NB4 (cell line): Measurements from ENCODE around the gene AHDC1.

Experiments used
- DNase-seq: peaks from one replicate; pipeline ENCODE4 v3.0.0; 2010; ENCODE audit warnings: low read depth
- H3K4me3 ChIP-seq: one replicate; pipeline ENCODE4 v1.5.1; 2011; ENCODE audit warnings: mild to moderate bottlenecking, low read depth, low read length, moderate library complexity
- MYC ChIP-seq: IDR thresholded peaks from 2 replicates; pipeline ENCODE4 v1.6.1; 2011; ENCODE audit warnings: low read depth, low read length
- POLR2A ChIP-seq: IDR thresholded peaks from 2 replicates; pipeline ENCODE4 v1.6.1; 2011; ENCODE audit warnings: mild to moderate bottlenecking; ENCODE audit not compliant: insufficient read length; ENCODE audit errors: extremely low read depth
- TF ChIP-seq, protein P1 (sequence below): IDR thresholded peaks from 2 replicates; pipeline ENCODE4 v1.6.1; 2011; ENCODE audit warnings: low read depth, low read length
- TF ChIP-seq, protein P2 (sequence below): IDR thresholded peaks from one replicate; pipeline ENCODE4 v1.5.1; 2012; ENCODE audit warnings: low read depth, low read length

AHDC1 gene

DNA sequence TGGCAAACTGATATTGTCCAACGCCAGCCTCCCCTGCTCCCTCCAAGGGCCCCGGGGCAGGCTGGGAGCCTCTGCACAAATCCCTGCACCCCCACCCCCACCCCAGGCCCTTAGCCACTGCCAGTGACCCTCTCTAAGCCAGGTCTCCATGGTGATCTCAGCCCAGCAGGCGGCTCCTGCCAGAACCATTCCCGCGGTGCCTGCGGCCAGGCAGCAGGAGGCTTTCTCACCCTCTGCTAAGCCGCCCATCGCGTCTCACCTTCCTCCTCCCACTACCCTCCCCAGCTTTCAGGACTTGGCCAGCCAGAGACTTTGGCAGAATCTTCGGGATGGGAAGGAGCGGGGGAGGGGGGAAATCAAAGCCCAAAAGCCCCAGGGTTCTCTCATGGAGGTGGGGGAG lies 67.2 kb downstream of the AHDC1 start:
- DNase-seq: no peak
- H3K4me3 ChIP-seq: no peak overlapping the region
- TF ChIP-seq, protein P1, sequence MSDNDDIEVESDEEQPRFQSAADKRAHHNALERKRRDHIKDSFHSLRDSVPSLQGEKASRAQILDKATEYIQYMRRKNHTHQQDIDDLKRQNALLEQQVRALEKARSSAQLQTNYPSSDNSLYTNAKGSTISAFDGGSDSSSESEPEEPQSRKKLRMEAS: no peak
- TF ChIP-seq MYC: no peak
- TF ChIP-seq, protein P2, sequence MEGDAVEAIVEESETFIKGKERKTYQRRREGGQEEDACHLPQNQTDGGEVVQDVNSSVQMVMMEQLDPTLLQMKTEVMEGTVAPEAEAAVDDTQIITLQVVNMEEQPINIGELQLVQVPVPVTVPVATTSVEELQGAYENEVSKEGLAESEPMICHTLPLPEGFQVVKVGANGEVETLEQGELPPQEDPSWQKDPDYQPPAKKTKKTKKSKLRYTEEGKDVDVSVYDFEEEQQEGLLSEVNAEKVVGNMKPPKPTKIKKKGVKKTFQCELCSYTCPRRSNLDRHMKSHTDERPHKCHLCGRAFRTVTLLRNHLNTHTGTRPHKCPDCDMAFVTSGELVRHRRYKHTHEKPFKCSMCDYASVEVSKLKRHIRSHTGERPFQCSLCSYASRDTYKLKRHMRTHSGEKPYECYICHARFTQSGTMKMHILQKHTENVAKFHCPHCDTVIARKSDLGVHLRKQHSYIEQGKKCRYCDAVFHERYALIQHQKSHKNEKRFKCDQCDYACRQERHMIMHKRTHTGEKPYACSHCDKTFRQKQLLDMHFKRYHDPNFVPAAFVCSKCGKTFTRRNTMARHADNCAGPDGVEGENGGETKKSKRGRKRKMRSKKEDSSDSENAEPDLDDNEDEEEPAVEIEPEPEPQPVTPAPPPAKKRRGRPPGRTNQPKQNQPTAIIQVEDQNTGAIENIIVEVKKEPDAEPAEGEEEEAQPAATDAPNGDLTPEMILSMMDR: no peak
- no peak for TF ChIP-seq POLR2A

DNA sequence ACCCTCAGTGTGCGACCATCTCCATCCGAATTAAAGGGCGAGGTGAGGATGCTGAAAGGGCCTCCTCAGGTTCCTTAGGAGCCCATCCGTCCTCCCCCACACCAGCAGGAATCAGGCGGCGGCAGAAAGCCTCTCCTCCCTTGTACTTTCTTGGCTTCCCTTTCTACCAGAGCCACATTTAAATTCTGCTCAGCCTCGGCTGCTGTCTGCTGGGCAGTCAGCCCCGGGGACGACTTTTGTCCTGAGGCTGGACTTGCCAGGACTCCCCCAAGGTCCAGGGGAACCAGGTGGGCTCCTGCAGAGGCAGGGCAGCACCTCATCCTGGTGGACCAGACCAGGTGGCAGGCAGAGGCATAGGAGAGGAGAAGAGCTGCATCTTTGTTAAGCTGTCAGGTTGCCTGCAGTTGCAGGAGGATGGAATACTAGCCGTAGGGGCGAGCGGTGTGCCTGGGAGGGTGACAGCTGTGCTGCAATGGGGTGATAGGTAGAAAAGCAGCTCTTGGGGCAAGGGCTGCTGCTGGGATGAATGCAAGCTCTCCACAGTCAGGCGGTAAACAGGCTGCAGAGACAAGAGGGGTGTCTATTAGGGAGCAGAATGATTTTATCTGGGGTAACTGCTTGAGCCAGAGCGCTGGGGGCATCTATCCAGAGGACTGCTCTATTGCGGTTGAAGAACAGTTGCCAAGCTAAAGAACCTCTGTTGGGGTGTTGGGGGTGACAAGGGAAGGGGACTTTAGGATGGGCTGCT lies 67.8 kb downstream of the AHDC1 start:
- H3K4me3 ChIP-seq: no peak overlapping the region
- no peak for DNase-seq
- TF ChIP-seq POLR2A (no peak), MYC (no peak)
- TF ChIP-seq, protein P2: no peak
- TF ChIP-seq, protein P1: no peak

DNA sequence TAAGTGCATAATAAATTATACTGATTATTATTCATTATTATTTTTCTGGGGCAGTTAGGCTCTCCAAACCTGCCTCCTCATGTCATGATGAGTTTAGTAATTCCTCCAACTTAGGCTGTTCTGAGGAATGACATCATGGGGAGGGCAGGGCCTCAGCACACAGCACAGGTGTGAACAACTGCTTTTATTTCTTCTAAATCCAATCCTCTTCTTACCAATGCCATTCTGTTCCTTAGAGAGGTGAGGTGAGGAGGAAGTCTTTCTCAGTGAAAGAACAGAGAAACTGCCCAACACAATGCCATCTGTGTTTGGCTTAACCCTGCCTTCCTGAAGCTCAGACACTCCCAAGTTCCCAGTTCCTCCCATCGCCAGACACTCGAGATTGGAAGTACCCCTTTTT lies 68.6 kb downstream of the AHDC1 start:
- no peak for DNase-seq
- no peak overlapping the region for H3K4me3 ChIP-seq
- TF ChIP-seq, protein P1: no peak
- no peak for TF ChIP-seq MYC
- TF ChIP-seq, protein P2: no peak
- no peak for TF ChIP-seq POLR2A

DNA sequence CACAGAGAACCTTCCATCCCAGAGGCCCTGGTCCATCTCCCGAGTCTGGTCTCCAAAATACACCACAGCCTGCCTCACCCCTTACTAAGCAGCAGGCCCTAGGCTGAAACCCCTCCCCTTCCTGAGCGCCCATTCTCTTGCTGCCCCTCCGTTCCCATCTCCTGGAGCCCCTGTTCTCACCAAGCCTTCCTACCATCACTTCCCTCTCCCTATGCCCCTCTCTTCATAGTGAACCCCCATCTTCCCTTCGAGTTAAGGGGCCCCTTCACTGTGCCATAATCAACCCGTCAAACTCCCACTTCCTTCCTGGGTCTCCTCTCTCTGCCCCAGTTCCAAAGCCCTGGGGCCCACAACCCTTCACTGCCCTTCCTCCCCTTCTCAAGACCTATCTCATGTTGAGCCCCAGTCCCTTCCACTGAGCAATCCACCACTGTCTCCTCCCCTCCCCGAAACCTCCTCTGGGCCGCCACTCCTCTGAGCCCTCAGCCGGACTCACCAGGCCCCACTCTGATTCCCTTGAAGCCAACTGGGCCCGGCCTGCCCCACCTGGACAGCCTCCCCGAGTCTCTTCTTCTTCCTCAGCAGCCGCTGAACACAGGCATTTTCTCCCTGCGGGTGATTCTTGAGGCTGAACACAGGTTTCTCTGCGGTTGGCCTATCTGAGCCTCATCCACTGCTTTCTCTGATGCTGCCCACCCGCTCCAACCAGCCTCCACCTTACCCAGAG lies 71.8 kb downstream of the AHDC1 start:
- TF ChIP-seq MYC (no peak), POLR2A (no peak)
- TF ChIP-seq, protein P1: no peak
- TF ChIP-seq, protein P2: no peak
- no peak overlapping the region for H3K4me3 ChIP-seq
- DNase-seq: peak; percentile 56

DNA sequence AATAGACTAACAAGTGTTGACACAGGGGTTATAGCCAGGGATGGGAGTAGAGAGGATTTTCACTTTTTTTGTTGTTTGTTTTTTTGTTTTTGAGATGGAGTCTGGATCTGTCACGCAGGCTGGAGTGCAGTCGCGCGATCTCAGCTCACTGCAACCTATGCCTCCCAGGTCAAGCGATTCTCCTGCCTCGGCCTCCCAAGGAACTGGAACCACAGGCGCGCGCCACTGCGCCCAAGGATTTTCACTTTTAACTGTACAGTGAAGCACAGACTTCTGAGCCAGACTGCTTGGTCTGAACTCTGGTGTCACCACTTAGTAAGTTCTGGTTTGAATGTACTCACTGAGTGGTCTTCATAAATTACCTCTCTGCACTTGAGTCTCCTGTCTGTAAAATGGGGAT lies 73.8 kb downstream of the AHDC1 start:
- DNase-seq: no peak
- H3K4me3 ChIP-seq: no peak overlapping the region
- TF ChIP-seq, protein P2: no peak
- TF ChIP-seq POLR2A: no peak
- TF ChIP-seq, protein P1: no peak
- no peak for TF ChIP-seq MYC
